Measurements from ENCODE around the gene YJEFN3. TPM values are rescaled to one million over a fixed set of nuclear protein-coding genes. Genes with fewer than 3 reads are reported as not detected.

YJEFN3 gene
- total and polyA plus RNA-seq, 2 of the 8 experiments (the other 6 are each of a cell fraction or from before 2014, with no cell fraction given): 5.7 to 9.4 TPM

DNA sequence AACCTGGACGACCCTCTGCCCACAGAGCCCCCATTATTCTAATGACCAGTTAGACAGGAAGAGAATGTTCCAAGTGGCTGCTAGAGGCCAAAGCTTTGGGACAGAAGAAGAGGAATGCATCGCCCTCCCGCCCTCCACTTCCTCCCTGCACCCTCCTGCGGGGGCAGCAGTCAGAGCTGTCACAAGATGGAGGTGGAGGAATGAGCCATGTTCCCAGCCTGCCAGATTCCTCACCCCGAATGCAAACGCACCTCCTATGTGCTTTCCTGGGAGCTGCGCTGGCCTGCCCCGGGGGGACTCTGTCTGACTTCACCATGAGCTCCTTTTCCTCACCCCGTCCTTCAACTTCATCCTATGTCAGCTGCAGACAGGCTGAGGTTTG is 1.7 kb downstream of the YJEFN3 start (continued):
- TF ChIP-seq, protein P1, sequence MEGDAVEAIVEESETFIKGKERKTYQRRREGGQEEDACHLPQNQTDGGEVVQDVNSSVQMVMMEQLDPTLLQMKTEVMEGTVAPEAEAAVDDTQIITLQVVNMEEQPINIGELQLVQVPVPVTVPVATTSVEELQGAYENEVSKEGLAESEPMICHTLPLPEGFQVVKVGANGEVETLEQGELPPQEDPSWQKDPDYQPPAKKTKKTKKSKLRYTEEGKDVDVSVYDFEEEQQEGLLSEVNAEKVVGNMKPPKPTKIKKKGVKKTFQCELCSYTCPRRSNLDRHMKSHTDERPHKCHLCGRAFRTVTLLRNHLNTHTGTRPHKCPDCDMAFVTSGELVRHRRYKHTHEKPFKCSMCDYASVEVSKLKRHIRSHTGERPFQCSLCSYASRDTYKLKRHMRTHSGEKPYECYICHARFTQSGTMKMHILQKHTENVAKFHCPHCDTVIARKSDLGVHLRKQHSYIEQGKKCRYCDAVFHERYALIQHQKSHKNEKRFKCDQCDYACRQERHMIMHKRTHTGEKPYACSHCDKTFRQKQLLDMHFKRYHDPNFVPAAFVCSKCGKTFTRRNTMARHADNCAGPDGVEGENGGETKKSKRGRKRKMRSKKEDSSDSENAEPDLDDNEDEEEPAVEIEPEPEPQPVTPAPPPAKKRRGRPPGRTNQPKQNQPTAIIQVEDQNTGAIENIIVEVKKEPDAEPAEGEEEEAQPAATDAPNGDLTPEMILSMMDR (IDR thresholded peaks at IDR 0.05; ENCODE audit: control extremely low read depth in 1 of 3, insufficient read depth in 1 of 3, low read depth in 1 of 3, low read length in 3 of 3): peak in 2 of 3 experiments; percentile 34 to 36; a peak in 3 of 4 replicates
- no peak for TF ChIP-seq SIRT6 (IDR thresholded peaks at IDR 0.05; ENCODE audit: low read length)
- no peak for TF ChIP-seq PHF8 (conservative IDR thresholded peaks at IDR 0.05; ENCODE audit: low read depth, low read length)
- TF ChIP-seq BRCA1 (IDR thresholded peaks at IDR 0.05; ENCODE audit: low read depth, low read length): no peak
- TF ChIP-seq SRF (IDR thresholded peaks at IDR 0.05; ENCODE audit: low read depth, low read length): no peak
- TF ChIP-seq SIN3A (conservative IDR thresholded peaks at IDR 0.05 in 1 of 2, IDR thresholded peaks at IDR 0.05 in 1 of 2; ENCODE audit: low read depth in 1 of 2, low read length in 2 of 2): 0 out of 4 replicates have a peak, but pooled peaks of 1 of the 2 experiments have one; percentile 64
- TF ChIP-seq EZH2 (IDR thresholded peaks at IDR 0.05; ENCODE audit: low read depth, low read length, severe bottlenecking): no peak
- no peak for TF ChIP-seq RXRA (IDR thresholded peaks at IDR 0.05; ENCODE audit: insufficient read depth, low read depth, low read length)
- TF ChIP-seq YY1 (IDR thresholded peaks at IDR 0.05; ENCODE audit: low read depth, low read length): peak; percentile 67

All from H1 (cell line).